A673 (cell line): ENCODE data around the gene MAB21L1.

Experiments
- EZH2 ChIP-seq: fragments of 200-600 bp; sonication (generic); IDR thresholded peaks from 2 replicates; pipeline ENCODE4 v1.6.1; 2017; ENCODE audit warnings: borderline replicate concordance, low read depth, mild to moderate bottlenecking, mixed read lengths, antibody characterized with exemption, low read length; ENCODE audit not compliant: poor library complexity, severe bottlenecking
- TF ChIP-seq, protein P1 (sequence below): fragments of 300-800, 200-600 bp; sonication (generic); conservative IDR thresholded peaks from 2 replicates; pipeline ENCODE4 v1.5.1; 2017; ENCODE audit warnings: low read depth, mild to moderate bottlenecking, antibody characterized with exemption, low read length, moderate library complexity, mixed read lengths

DNA sequence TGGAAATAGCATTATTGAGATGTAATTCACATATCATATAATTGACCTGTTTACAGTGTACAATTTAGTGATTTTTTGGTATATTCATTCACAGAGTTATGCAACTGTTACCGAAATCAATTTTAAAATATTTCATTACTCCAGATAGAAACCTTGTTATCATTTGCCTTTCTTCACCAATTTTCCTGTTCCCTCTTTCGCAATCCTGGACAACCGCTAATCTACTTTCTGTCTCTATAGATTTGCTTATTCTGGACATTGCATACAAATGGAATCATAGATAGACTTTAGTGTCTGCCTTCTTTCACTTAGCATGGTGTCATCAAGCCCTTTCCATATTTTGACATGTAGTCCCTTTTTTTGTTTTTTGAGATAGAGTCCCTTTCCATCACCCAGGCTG is 19.2 kb downstream of the MAB21L1 start:
- TF ChIP-seq, protein P1, sequence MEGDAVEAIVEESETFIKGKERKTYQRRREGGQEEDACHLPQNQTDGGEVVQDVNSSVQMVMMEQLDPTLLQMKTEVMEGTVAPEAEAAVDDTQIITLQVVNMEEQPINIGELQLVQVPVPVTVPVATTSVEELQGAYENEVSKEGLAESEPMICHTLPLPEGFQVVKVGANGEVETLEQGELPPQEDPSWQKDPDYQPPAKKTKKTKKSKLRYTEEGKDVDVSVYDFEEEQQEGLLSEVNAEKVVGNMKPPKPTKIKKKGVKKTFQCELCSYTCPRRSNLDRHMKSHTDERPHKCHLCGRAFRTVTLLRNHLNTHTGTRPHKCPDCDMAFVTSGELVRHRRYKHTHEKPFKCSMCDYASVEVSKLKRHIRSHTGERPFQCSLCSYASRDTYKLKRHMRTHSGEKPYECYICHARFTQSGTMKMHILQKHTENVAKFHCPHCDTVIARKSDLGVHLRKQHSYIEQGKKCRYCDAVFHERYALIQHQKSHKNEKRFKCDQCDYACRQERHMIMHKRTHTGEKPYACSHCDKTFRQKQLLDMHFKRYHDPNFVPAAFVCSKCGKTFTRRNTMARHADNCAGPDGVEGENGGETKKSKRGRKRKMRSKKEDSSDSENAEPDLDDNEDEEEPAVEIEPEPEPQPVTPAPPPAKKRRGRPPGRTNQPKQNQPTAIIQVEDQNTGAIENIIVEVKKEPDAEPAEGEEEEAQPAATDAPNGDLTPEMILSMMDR: no peak
- no peak for TF ChIP-seq EZH2
